ENCODE data around the gene MACC1. TPM values are rescaled to one million over a fixed set of nuclear protein-coding genes. Genes with fewer than 3 reads are reported as not detected.

MACC1 gene
- total RNA-seq, 2 donors from 2014 or later: 1.5 to 2.5 TPM

DNA sequence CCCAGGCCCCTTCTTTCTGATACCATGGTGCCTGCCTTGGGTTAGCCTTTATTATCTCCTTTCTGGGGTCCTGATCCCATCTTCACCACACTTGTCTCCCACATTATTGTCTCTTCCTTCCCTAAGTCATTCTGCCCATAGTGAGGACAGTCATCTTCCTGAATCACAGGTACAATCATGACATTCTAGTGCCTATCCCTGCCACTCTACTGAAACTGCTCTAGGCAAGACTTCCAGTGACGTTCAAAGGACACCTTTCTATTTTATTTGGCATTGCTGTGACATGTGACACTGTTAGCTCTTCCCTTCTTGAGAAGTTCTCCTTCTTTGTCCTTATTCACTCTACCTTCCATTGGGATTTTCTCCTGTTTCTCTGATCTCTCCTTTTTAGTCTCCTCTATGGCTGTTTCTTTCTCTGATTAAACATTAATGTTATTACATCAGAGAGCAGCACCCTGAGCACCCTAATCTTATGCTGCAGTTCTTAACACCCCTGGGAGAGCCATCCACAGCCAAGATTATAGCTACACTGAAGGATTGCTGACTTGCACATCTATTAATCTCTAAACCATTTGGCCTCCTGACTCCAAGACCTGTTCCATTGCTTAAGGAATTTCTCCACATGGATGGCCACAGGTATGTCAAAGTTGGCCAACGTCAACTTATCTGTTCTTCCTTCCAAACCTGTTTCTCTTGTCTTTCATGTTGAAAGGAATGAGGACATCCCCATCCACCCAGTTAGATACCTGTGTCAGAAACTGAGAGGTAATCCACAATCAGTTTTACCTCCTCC lies 10.9 kb downstream of the MACC1 start:
- Mint-ChIP-seq H3K27me3 (no peaks in the 10 kb centered on the region), H3K4me1 (no peaks in the 10 kb centered on the region), H3K9me3 (peaks cover 10% of the 10 kb centered on the region), H3K4me3 (no peak overlapping the region), H3K27ac (no peak overlapping the region), H3K36me3 (ENCODE audit: low read depth) (no peaks in the 10 kb centered on the region)
- ATAC-seq (replicated peaks): no peak

DNA sequence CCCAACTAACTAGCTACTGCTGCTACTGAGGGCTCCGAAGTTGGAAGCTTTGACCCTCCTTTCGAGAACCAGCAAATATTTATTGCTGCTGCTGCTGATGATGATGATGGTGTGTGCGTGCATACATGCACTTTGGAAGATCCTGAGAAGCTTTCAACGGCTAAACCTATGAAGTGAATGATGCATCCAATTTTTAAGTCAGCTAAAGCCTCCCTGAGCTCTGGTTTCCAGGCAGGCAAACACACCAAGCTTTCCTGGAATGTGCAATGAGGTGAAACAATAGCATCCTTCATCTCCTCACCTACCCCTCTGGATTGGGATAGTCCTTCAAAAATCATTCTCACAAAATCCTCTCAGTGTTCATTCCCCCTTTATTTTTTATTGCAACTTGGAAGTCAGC lies 13.9 kb downstream of the MACC1 start:
- H3K36me3 Mint-ChIP-seq (ENCODE audit: low read depth): no peaks in the 10 kb centered on the region
- H3K9me3 Mint-ChIP-seq: peaks cover 10% of the 10 kb centered on the region
- peaks cover 3% of the 10 kb centered on the region for H3K4me1 Mint-ChIP-seq
- H3K27me3 Mint-ChIP-seq: no peaks in the 10 kb centered on the region
- H3K27ac Mint-ChIP-seq: no peak overlapping the region
- H3K4me3 Mint-ChIP-seq: no peak overlapping the region
- no peak for ATAC-seq (replicated peaks)

DNA sequence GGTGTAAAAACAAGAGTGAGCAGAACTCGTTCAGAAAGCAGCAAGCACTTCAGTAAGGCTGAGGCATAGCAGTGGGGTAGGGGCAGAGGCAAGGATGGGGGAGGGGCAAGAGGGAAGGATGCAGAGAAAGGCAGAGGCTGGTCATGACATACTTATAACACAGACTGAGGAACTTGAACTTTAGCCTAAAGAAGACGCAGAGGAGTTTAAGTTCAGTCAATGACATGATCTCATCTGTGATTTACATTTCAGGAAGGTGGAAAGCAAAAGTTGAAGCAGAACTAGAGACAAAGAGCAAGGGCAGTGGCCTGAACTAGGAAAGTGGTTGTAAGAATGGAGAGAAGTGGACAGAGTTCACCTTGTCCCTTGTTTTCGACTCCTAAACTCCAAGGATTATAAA lies 15.8 kb downstream of the MACC1 start:
- Mint-ChIP-seq H3K27me3 (no peaks in the 10 kb centered on the region), H3K27ac (no peak overlapping the region), H3K9me3 (peaks cover 6% of the 10 kb centered on the region), H3K4me1 (peaks cover 3% of the 10 kb centered on the region), H3K4me3 (no peak overlapping the region), H3K36me3 (ENCODE audit: low read depth) (no peaks in the 10 kb centered on the region)
- no peak for ATAC-seq (replicated peaks)

DNA sequence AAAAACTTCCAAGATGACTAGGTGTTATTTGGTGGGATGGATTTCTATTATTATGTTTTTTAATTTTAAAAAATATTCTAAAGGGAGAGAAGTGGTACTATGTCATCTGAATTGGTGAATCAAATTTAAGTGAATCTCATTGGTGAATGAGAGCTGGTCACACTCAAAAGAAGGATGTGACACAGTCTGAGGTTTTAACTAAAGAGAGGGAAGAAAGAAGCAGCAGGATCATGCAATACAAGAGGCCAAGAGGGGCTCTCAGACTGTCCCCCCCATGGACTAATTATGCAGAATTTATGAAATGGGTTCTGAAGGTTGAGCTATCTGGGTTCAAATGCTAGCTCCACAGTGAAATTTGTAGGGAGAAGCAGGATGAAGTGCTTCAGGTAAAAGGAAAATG lies 16.2 kb downstream of the MACC1 start:
- no peak overlapping the region for H3K4me3 Mint-ChIP-seq
- H3K9me3 Mint-ChIP-seq: peaks cover 6% of the 10 kb centered on the region
- no peak for ATAC-seq (replicated peaks)
- H3K36me3 Mint-ChIP-seq (ENCODE audit: low read depth): no peaks in the 10 kb centered on the region
- no peak overlapping the region for H3K27ac Mint-ChIP-seq
- peaks cover 3% of the 10 kb centered on the region for H3K4me1 Mint-ChIP-seq
- no peaks in the 10 kb centered on the region for H3K27me3 Mint-ChIP-seq

DNA sequence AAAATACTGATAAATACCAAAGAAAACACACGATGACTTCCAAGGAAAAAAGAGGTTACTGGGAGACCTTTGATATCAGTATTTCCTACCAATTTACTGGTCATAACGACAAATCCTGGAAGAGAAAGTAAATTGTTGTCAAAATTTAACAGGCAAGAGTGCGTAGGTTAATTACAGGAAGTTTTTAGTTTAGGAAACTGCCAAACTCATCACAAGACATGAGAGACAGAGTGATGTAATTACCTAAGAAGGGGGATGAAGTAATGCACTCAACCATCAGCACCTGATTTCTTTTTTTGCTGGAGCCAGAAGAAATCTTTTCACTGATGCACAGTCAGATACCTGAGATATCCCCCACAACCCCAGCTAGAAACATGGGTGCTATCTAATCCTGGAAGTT lies 16.8 kb downstream of the MACC1 start:
- H3K27me3 Mint-ChIP-seq: no peaks in the 10 kb centered on the region
- H3K4me1 Mint-ChIP-seq: peaks cover 3% of the 10 kb centered on the region
- H3K4me3 Mint-ChIP-seq: no peak overlapping the region
- no peaks in the 10 kb centered on the region for H3K36me3 Mint-ChIP-seq (ENCODE audit: low read depth)
- ATAC-seq (replicated peaks): no peak
- H3K27ac Mint-ChIP-seq: no peak overlapping the region
- H3K9me3 Mint-ChIP-seq: peaks cover 6% of the 10 kb centered on the region

DNA sequence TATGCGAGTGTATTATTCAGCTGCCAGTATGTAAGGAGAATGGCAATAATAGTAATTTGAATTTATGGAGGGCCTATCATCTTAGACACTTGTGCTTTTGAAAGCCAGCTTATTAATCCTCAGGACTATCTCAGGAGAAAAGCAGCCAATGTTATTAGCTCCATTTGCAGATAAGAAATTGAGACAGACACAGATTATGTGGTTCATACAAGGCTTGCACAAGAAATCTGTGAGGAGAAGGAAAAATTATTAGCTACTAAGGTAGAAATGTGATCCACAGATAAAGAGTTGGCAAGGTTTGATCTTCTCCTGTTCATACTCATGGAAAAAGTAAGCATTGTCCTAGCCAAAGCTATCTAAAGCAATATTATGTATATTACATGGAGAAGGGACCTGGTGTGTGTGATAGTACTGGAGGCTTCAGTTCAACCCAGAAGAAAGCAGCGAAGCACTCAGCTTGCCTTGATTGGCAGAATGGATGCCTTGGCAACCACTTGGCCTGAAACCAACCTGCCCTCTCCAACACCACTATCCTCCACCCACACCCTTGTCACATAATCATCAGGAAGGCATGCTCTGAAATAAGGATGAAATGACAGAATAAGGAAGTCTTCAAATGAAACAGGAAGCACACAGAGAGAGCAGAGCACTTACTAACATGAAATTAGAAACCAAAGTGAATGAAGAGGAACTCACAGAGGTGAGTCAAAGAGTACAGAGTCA lies 18.0 kb downstream of the MACC1 start:
- H3K9me3 Mint-ChIP-seq: peaks cover 6% of the 10 kb centered on the region
- no peak overlapping the region for H3K27ac Mint-ChIP-seq
- H3K4me1 Mint-ChIP-seq: peaks cover 3% of the 10 kb centered on the region
- peak; percentile 40 for ATAC-seq (replicated peaks)
- no peak overlapping the region for H3K4me3 Mint-ChIP-seq
- no peaks in the 10 kb centered on the region for H3K36me3 Mint-ChIP-seq (ENCODE audit: low read depth)
- no peaks in the 10 kb centered on the region for H3K27me3 Mint-ChIP-seq

DNA sequence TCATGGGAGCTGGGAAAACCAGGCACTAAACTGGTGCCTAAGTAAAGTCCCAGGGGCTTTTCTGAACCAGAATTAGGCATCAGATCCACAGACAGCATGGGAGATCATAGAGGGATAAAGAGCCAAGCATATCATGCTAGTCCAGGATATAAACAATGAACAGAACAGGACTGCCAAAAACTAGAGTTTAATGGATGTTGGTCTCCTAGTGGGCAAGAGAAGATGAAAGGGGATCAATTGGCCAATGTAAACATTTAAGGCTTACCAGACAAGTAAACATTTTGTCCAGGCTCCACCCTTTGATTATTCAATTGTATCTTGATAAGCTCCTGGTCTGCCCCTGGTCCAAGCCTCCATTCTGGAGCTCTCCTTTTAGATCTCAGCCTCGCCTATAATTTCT lies 18.9 kb downstream of the MACC1 start:
- Mint-ChIP-seq H3K4me3 (no peak overlapping the region), H3K36me3 (ENCODE audit: low read depth) (no peaks in the 10 kb centered on the region), H3K4me1 (peaks cover 3% of the 10 kb centered on the region), H3K27ac (no peak overlapping the region), H3K9me3 (peaks cover 6% of the 10 kb centered on the region), H3K27me3 (no peaks in the 10 kb centered on the region)
- no peak for ATAC-seq (replicated peaks)

DNA sequence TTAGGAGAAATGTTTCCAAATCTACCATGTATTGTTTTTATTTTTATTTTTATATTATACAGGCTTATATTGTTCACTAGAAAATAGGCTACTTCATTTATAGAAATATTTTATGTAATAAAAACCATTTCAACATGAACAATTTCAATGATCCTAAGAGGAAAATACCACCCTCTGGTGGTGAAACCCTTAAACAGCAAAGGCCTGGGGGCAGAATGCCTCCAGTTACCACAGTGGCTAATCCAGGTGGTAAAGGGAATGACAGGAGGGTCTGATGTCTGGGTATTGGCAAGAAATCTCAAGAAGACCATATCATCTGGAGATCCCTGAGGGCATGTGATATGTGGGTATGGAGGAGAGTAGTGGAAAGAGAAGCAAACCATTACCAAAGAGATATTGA lies 19.3 kb downstream of the MACC1 start:
- Mint-ChIP-seq H3K36me3 (ENCODE audit: low read depth) (no peaks in the 10 kb centered on the region), H3K9me3 (peaks cover 6% of the 10 kb centered on the region), H3K27me3 (no peaks in the 10 kb centered on the region), H3K4me1 (peaks cover 3% of the 10 kb centered on the region), H3K27ac (no peak overlapping the region), H3K4me3 (no peak overlapping the region)
- ATAC-seq (replicated peaks): no peak

DNA sequence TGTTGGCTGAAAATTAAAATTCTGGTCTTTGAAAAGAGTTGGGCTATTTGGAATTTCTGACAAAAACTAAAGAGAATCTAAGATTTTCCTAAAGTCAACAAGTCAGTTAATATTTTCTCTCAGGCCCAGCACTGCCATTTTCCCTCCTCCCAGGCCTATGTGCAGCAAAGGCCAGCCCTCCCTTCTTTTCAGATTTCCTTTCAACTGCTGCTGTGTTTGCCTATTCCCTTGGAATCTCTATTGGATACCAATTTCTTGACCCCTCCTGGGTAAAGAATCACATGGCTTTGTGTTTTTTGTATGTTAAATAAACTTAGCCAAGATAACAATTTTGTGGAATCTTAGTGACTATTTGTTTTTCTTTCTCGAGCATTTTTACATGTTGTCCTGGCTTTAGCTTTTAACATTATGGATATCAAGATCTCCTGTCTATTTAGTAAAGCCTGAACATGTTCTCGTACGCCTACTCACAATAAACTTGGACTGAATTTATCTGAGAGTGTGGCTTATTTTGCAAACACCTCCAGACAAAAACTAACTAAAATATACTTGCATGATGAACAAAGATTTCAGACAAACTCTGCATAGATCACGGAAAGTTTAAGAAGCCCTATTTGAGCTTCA lies 19.9 kb downstream of the MACC1 start:
- H3K27ac Mint-ChIP-seq: no peak overlapping the region
- H3K36me3 Mint-ChIP-seq (ENCODE audit: low read depth): no peaks in the 10 kb centered on the region
- ATAC-seq (replicated peaks): no peak
- H3K9me3 Mint-ChIP-seq: peaks cover 6% of the 10 kb centered on the region
- H3K4me3 Mint-ChIP-seq: no peak overlapping the region
- H3K27me3 Mint-ChIP-seq: no peaks in the 10 kb centered on the region
- H3K4me1 Mint-ChIP-seq: peaks cover 3% of the 10 kb centered on the region

DNA sequence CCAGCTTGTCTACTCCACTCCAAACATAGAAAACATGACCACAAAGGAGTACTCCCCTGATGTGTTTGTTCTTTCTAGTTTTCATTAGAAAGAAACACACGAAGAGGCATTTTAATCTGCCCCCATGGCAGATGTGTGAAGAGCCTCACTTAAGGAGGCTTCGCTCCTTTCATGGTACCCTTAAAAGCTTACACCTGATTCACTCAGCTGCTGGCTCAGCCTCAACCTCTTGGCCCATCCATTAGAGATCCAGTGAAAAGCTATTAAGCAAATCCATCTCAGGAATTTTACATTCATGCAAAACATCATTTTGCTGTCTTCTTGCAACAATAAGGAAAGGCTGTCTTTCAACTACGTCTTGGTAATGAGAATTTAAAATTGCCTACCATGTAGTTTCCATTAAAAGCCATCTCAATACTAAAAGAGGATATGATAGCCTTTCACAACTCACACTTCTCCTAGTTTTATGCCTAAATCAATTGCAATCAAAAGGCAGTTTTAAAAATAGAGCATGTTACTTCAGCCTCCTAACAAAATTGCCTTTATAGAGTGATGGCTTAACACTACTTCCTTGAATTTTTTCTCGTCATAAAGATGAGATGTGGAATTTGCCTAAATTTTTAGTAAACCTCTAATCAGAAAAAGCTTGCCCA lies 22.7 kb downstream of the MACC1 start:
- no peak overlapping the region for H3K27ac Mint-ChIP-seq
- H3K27me3 Mint-ChIP-seq: no peaks in the 10 kb centered on the region
- H3K36me3 Mint-ChIP-seq (ENCODE audit: low read depth): no peaks in the 10 kb centered on the region
- peaks cover 3% of the 10 kb centered on the region for H3K4me1 Mint-ChIP-seq
- no peak for ATAC-seq (replicated peaks)
- H3K4me3 Mint-ChIP-seq: no peak overlapping the region
- H3K9me3 Mint-ChIP-seq: peaks cover 4% of the 10 kb centered on the region

DNA sequence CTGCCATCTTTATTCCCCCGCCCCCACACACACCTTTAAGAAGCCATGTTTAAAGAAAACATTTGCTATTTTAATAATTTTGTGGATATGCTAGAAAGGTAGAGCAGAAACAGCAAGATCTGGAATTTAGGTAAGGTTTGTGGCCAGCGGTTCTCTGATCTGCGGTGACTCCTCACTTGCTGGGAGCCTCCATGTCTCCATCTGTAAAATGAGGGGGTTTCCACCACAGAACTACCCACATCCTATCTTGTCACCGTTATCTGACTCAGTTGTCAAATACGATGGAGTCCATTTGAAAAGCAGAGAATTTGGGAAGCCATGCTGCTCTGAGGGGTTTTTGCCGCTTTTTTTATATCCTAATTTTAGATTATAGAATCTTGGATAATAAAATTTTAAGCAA lies 23.3 kb downstream of the MACC1 start:
- Mint-ChIP-seq H3K4me1 (no peaks in the 10 kb centered on the region), H3K9me3 (peaks cover 6% of the 10 kb centered on the region), H3K27ac (no peak overlapping the region), H3K27me3 (no peaks in the 10 kb centered on the region), H3K36me3 (ENCODE audit: low read depth) (no peaks in the 10 kb centered on the region), H3K4me3 (no peak overlapping the region)
- no peak for ATAC-seq (replicated peaks)

DNA sequence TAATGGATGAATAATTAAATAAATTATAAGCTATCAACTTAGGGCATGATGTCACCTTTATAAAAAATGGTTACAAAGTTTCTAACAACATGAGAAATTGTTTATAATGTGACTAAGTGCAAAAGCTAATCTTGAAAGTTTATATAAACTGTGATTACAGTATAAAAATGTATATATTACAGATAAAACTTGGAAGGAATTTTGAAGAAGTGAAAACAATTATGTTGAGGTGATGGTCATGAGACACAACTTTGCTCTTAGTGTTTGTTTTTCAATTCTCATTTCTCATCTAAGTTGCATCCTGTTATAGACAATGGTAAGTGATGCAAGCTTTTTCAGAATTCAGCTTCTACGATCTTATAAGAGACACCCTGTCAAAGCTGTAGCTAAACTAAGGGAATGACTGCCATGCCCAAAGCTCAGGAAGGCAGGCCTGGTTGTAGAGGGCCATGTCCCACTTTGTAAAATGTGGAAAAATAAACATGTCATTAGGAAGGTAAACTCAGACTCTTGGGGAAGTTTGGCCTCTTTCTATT lies 23.9 kb downstream of the MACC1 start:
- no peaks in the 10 kb centered on the region for H3K4me1 Mint-ChIP-seq
- ATAC-seq (replicated peaks): no peak

DNA sequence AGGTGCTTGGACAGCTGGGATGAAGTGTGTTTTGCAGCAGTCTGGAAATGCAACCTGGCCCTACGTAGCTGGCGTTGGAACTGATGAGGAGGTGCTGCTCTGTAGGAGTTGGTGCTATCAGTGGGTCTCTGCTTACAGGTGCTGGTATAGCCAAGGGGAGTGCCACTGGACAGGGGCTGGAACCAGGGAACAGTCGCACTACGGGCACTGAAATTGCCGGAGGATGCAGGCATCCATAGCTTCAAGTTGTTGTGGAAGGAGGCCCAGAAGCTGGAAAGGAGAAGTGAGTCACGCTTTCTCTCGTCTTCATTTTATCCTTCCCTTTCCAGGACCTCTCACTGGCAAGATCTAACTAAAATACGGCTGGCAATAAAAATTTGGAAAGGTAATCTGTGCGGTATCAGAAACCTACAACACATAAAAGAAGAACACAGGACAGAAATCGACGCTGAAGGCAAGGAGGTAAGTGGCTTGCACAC lies 25.8 kb downstream of the MACC1 start:
- Mint-ChIP-seq H3K9me3 (peaks cover 14% of the 10 kb centered on the region), H3K4me3 (no peak overlapping the region), H3K27me3 (no peaks in the 10 kb centered on the region), H3K36me3 (ENCODE audit: low read depth) (no peaks in the 10 kb centered on the region), H3K27ac (no peak overlapping the region), H3K4me1 (no peaks in the 10 kb centered on the region)
- no peak for ATAC-seq (replicated peaks)

More for the DNA sequence above, 23.9 kb downstream of the MACC1 start:
- Mint-ChIP-seq H3K4me3 (no peak overlapping the region), H3K9me3 (peaks cover 10% of the 10 kb centered on the region), H3K27me3 (no peaks in the 10 kb centered on the region), H3K36me3 (ENCODE audit: low read depth) (no peaks in the 10 kb centered on the region), H3K27ac (no peak overlapping the region)

Measured in activated T-helper 17 cell treated with anti-CD3 and anti-CD28 coated beads, Interleukin-2, amount 50 U/mL, for 72 hours (primary cell).